H9 (cell line): ENCODE measurements around the gene IRAK4. TPM values are rescaled to one million over a fixed set of nuclear protein-coding genes. Genes with fewer than 3 reads are reported as not detected.

Experiments used
- DNase-seq: peaks from one replicate; pipeline ENCODE4 v3.0.0-alpha.2; 2017
- H2AFZ ChIP-seq: one replicate; pipeline ENCODE4 v1.6.1; 2013; ENCODE audit warnings: mild to moderate bottlenecking, low read length, control low read depth, moderate library complexity
- H2AK5ac ChIP-seq: 2 replicates; pipeline ENCODE4 v1.6.1; 2013; ENCODE audit warnings: low read length, control low read depth, mixed read lengths; ENCODE audit not compliant: insufficient read length
- H2BK120ac ChIP-seq: one replicate; pipeline ENCODE4 v1.6.1; 2013; ENCODE audit warnings: low read depth, mild to moderate bottlenecking, low read length, control low read depth, inconsistent platforms; ENCODE audit not compliant: poor library complexity, severe bottlenecking
- H2BK12ac ChIP-seq: 2 replicates; pipeline ENCODE4 v1.6.1; 2013; ENCODE audit warnings: low read length, control low read depth, mixed read lengths, low read depth; ENCODE audit not compliant: insufficient read length
- H2BK15ac ChIP-seq: 2 replicates; pipeline ENCODE4 v1.6.1; 2013; ENCODE audit warnings: low read depth, low read length, control low read depth
- H2BK20ac ChIP-seq: one replicate; pipeline ENCODE4 v1.6.1; 2013; ENCODE audit warnings: low read depth, mild to moderate bottlenecking, low read length, control low read depth, inconsistent platforms; ENCODE audit not compliant: poor library complexity, severe bottlenecking
- H2BK5ac ChIP-seq: 2 replicates; pipeline ENCODE4 v1.6.1; 2013; ENCODE audit warnings: low read length, control low read depth, mixed read lengths; ENCODE audit not compliant: insufficient read length
- H3K14ac ChIP-seq: 2 replicates; pipeline ENCODE4 v1.6.1; 2013; ENCODE audit warnings: low read length, control low read depth; ENCODE audit not compliant: insufficient read depth
- H3K18ac ChIP-seq: 2 replicates; pipeline ENCODE4 v1.6.1; 2013; ENCODE audit warnings: low read depth, mild to moderate bottlenecking, mixed read lengths, low read length, control low read depth; ENCODE audit not compliant: insufficient read length
- H3K23ac ChIP-seq: 2 replicates; pipeline ENCODE4 v1.6.1; 2013; ENCODE audit warnings: low read length, control low read depth, mixed read lengths, low read depth; ENCODE audit not compliant: insufficient read length
- H3K23me2 ChIP-seq: 2 replicates; pipeline ENCODE4 v1.6.1; 2013; ENCODE audit warnings: low read depth, mild to moderate bottlenecking, mixed read lengths, low read length, control low read depth; ENCODE audit not compliant: insufficient read length, poor library complexity, severe bottlenecking
- H3K27ac ChIP-seq: 2 replicates; pipeline ENCODE4 v1.5.1; 2013; ENCODE audit warnings: low read length, control low read depth, mixed read lengths, low read depth; ENCODE audit not compliant: insufficient read length
- H3K27me3 ChIP-seq: 2 replicates; pipeline ENCODE4 v1.6.1; 2013; ENCODE audit warnings: low read length, control low read depth, inconsistent platforms; ENCODE audit not compliant: insufficient read depth
- H3K4ac ChIP-seq: 2 replicates; pipeline ENCODE4 v1.6.1; 2013; ENCODE audit warnings: low read depth, mild to moderate bottlenecking, control low read depth, inconsistent platforms, low read length, moderate library complexity
- H3K4me1 ChIP-seq: 2 replicates; pipeline ENCODE4 v1.6.1; 2013; ENCODE audit warnings: low read length, control low read depth, inconsistent platforms; ENCODE audit not compliant: insufficient read depth
- H3K4me2 ChIP-seq: 2 replicates; pipeline ENCODE4 v1.6.1; 2013; ENCODE audit warnings: low read length, control low read depth, mixed read lengths; ENCODE audit not compliant: insufficient read length, insufficient read depth
- H3K56ac ChIP-seq: 2 replicates; pipeline ENCODE4 v1.6.1; 2013; ENCODE audit warnings: low read depth, mild to moderate bottlenecking, mixed read lengths, low read length, control low read depth; ENCODE audit not compliant: insufficient read length
- H3K79me1 ChIP-seq: 2 replicates; pipeline ENCODE4 v1.6.1; 2013; ENCODE audit warnings: low read depth, mild to moderate bottlenecking, moderate library complexity, low read length, control low read depth, inconsistent platforms; ENCODE audit not compliant: insufficient read depth, poor library complexity, severe bottlenecking
- H3K79me2 ChIP-seq: 2 replicates; pipeline ENCODE4 v1.6.1; 2013; ENCODE audit warnings: low read length, control low read depth, inconsistent platforms; ENCODE audit not compliant: insufficient read depth
- H3K9ac ChIP-seq: 2 replicates; pipeline ENCODE4 v1.6.1; 2013; ENCODE audit warnings: low read length, control low read depth, mixed read lengths; ENCODE audit not compliant: insufficient read length; ENCODE audit errors: extremely low read depth
- H3K9me3 ChIP-seq: one replicate; pipeline ENCODE4 v1.6.1; 2013; ENCODE audit warnings: low read depth, low read length, inconsistent platforms; ENCODE audit not compliant: control insufficient read depth
- H3T11ph ChIP-seq: one replicate; pipeline ENCODE4 v1.6.1; 2013; ENCODE audit warnings: mild to moderate bottlenecking, low read length, control low read depth, inconsistent platforms
- H4K20me1 ChIP-seq: one replicate; pipeline ENCODE4 v1.6.1; 2013; ENCODE audit not compliant: control insufficient read depth, insufficient read length, insufficient read depth
- H4K5ac ChIP-seq: 2 replicates; pipeline ENCODE4 v1.6.1; 2013; ENCODE audit warnings: low read depth, mild to moderate bottlenecking, mixed read lengths, low read length, control low read depth; ENCODE audit not compliant: insufficient read length
- H4K8ac ChIP-seq: replicated peaks from 2 replicates; pipeline ENCODE4 v1.6.1; 2013; ENCODE audit warnings: low read length, control low read depth, mixed read lengths, low read depth; ENCODE audit not compliant: insufficient read length
- H4K91ac ChIP-seq: 2 replicates; pipeline ENCODE4 v1.6.1; 2013; ENCODE audit warnings: low read depth, mild to moderate bottlenecking, moderate library complexity, mixed read lengths, low read length, control low read depth; ENCODE audit not compliant: insufficient read length
- H3K27ac Mint-ChIP-seq, 3 experiments: 2 replicates in 2 of 3; 3 replicates in 1 of 3; pipeline ENCODE4 v1.8.0; 2020 to 2021; ENCODE audit warnings: mixed read lengths in 3 of 3, mild to moderate bottlenecking in 1 of 3, moderate library complexity in 1 of 3
- H3K27me3 Mint-ChIP-seq: 2 replicates; pipeline ENCODE4 v1.8.0; 2021; ENCODE audit warnings: low read depth, mild to moderate bottlenecking, moderate library complexity, mixed read lengths
- H3K36me3 Mint-ChIP-seq, 3 experiments: 2 replicates in 2 of 3; 3 replicates in 1 of 3; pipeline ENCODE4 v1.8.0; 2020 to 2021; ENCODE audit warnings: low read depth in 3 of 3, mixed read lengths in 3 of 3; ENCODE audit not compliant: insufficient read depth in 1 of 3
- H3K4me1 Mint-ChIP-seq, 2 experiments: 2 replicates each; pipeline ENCODE4 v1.8.0; 2020; ENCODE audit warnings: mixed read lengths in 2 of 2
- H3K4me3 Mint-ChIP-seq, 2 experiments: 2 replicates in 1 of 2; 3 replicates in 1 of 2; pipeline ENCODE4 v1.8.0; 2020 to 2021; ENCODE audit warnings: mild to moderate bottlenecking in 2 of 2, mixed read lengths in 2 of 2, moderate library complexity in 1 of 2
- H3K9me3 Mint-ChIP-seq, 2 experiments: 2 replicates in 1 of 2; 3 replicates in 1 of 2; pipeline ENCODE4 v1.8.0; 2020; ENCODE audit warnings: mild to moderate bottlenecking in 2 of 2, mixed read lengths in 2 of 2, moderate library complexity in 1 of 2
- CTCF ChIP-seq: fragments of 200-600 bp; sonication (generic); conservative IDR thresholded peaks from 3 replicates; pipeline ENCODE4 v1.8.0; 2021; ENCODE audit warnings: antibody characterized with exemption, mild to moderate bottlenecking
- total RNA-seq: library from RNA; stranded (reverse); gene quantifications from 2 replicates; pipeline ENCODE4 v1.2.1, GENCODE V29; 2021

The IRAK4 gene
- total RNA-seq, 1 experiment from 2014 or later = 3.0 TPM

- Histone ChIP-seq H3K14ac (no peak overlapping the region), H3K56ac (no peak overlapping the region), H3K4me2 (no peak overlapping the region), H2AK5ac (no peak overlapping the region), H2BK20ac (no peak overlapping the region), H2BK12ac (no peak overlapping the region), H3K9ac (no peak overlapping the region), H2BK5ac (no peak overlapping the region), H2BK120ac (no peak overlapping the region), H3K23me2 (no peaks in the 10 kb centered on the region), H3T11ph (no peak overlapping the region), H3K4ac (no peak overlapping the region), H4K8ac (no peak overlapping the region), H3K27me3 (no peaks in the 10 kb centered on the region), H4K91ac (no peak overlapping the region), H2BK15ac (no peak overlapping the region), H3K27ac (no peak overlapping the region), H2AFZ (no peak overlapping the region), H3K23ac (no peak overlapping the region), H4K5ac (no peak overlapping the region), H3K79me1 (no peaks in the 10 kb centered on the region), H4K20me1 (no peaks in the 10 kb centered on the region), H3K79me2 (no peaks in the 10 kb centered on the region), H3K18ac (no peak overlapping the region), H3K4me1 (no peaks in the 10 kb centered on the region), H3K9me3 (no peaks in the 10 kb centered on the region)
- Mint-ChIP-seq H3K36me3 (peaks cover 2 to 16% (median 12%) of the 10 kb centered on the region in 3 experiments; a peak in 4 of 7 replicates), H3K4me3 (no peak overlapping the region), H3K27me3 (no peaks in the 10 kb centered on the region), H3K9me3 (peaks cover 0 to 2% of the 10 kb centered on the region in 2 experiments; a peak in 1 of 5 replicates), H3K27ac (no peak overlapping the region), H3K4me1 (no peaks in the 10 kb centered on the region)
- no peak for DNase-seq
- TF ChIP-seq CTCF = no peak
Observed at GRCh38 chr12:43744826-43745225, 13.9 kb upstream of the IRAK4 start.
